Uterus (tissue), 4 donors: Measurements from ENCODE around the gene MMAB. TPM values are rescaled to one million over a fixed set of nuclear protein-coding genes. Genes with fewer than 3 reads are reported as not detected.
"Not testable (repeated sequence)": the region's sequence is repeated elsewhere in the genome, so short reads cannot be mapped to it uniquely, and the experiment has no call there.

ENCODE experiments used
- DNase-seq, 2 donors: peaks; one replicate each; pipeline ENCODE4 v3.0.0-alpha.2; 2019 to 2020
- H3K27ac ChIP-seq, 2 donors: fragments of 200-600 bp; sonication (generic); 1 replicate in 1 of 2; 2 replicates in 1 of 2; pipeline ENCODE4 v1.5.1; 2016 to 2018
- H3K27me3 ChIP-seq, 2 donors: fragments of 200-600 bp; sonication (generic); one replicate each; pipeline ENCODE4 v1.5.1; 2018 to 2019; ENCODE audit warnings: control low read depth in 1 of 2
- H3K36me3 ChIP-seq, 2 donors: fragments of 200-600 bp; sonication (generic); one replicate each; pipeline ENCODE4 v1.5.1; 2019; ENCODE audit warnings: control low read depth in 1 of 2
- H3K4me1 ChIP-seq, 2 donors: fragments of 200-600 bp; sonication (generic); one replicate each; pipeline ENCODE4 v1.5.1; 2018 to 2019; ENCODE audit warnings: control low read depth in 1 of 2
- H3K4me3 ChIP-seq, 2 donors: fragments of 200-600 bp; sonication (generic); 1 replicate in 1 of 2; 2 replicates in 1 of 2; pipeline ENCODE4 v1.5.1; 2018 to 2019; ENCODE audit warnings: mild to moderate bottlenecking in 1 of 2
- H3K9me3 ChIP-seq, 2 donors: fragments of 200-600 bp; sonication (generic); one replicate each; pipeline ENCODE4 v1.5.1; 2019; ENCODE audit warnings: control low read depth in 1 of 2
- CTCF ChIP-seq, 4 experiments: fragments of 200-600 bp in 2 of 4; fragments of 450-650 bp in 2 of 4; sonication (generic) in 2 of 4; IDR thresholded peaks; one replicate each; pipeline ENCODE4 v1.5.1; 2016 to 2019; ENCODE audit warnings: antibody characterized with exemption in 4 of 4, mild to moderate bottlenecking in 2 of 4, moderate library complexity in 1 of 4
- POLR2A ChIP-seq, 2 donors: fragments of 450-650 bp; IDR thresholded peaks; one replicate each; pipeline ENCODE4 v1.6.1; 2016; ENCODE audit warnings: antibody characterized with exemption in 2 of 2, mild to moderate bottlenecking in 1 of 2, moderate library complexity in 1 of 2
- intact Hi-C: fragments of 100-400 bp; cut with DNase I; formaldehyde crosslinking; loops from one replicate; pipeline ENCODE4 v1.15.1; 2023; ENCODE audit warnings: low total_unique reads
- total RNA-seq, 4 donors: library from RNA; depleted of rRNA in 3 of 4; stranded (reverse); fragments of >200 nt in 3 of 4; gene quantifications; one replicate each; pipeline versions ENCODE4 v1.1.0 to v1.2.4, GENCODE V29; 2014 to 2023
- donor health status: DM: yes; HTN: yes; CAD: no.

The MMAB gene
- total RNA-seq, 4 donors from 2014 or later: 15.0 to 234 (median 21.5) TPM

GRCh38 chr12:109604132-109604585 is 30.9 kb upstream of the MMAB start:
- intact Hi-C loops: no loop called here
- no peak for TF ChIP-seq CTCF (IDR thresholded peaks at IDR 0.05)
- no peak for TF ChIP-seq POLR2A (IDR thresholded peaks at IDR 0.05)
- H3K27ac ChIP-seq: no peak overlapping the region
- H3K4me3 ChIP-seq: no peak overlapping the region
- no peak for DNase-seq
- no peaks in the 10 kb centered on the region for H3K27me3 ChIP-seq
- H3K4me1 ChIP-seq: no peaks in the 10 kb centered on the region
- no peaks in the 10 kb centered on the region for H3K36me3 ChIP-seq
- H3K9me3 ChIP-seq: no peaks in the 10 kb centered on the region

DNA sequence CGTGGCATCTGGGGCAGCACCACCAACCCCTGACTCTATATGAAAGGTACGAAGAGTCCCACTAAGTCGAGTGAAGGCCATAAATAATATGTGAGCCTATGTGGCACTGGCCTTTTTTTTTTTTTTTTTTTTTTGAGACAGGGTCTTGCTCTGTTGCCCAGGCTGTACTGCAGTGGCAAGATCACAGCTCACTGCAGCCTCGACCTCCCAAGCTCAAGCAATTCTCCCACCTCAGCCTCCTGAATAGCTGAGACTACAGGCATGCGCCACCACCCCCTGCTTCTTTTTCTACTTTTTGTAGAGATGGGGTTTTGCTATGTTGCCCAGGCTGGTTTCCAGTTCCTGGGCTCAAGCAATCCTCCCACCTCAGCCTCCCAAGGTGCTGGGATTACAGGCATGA is 28.8 kb upstream of the MMAB start:
- H3K36me3 ChIP-seq, H3K4me1 ChIP-seq, H3K27me3 ChIP-seq, DNase-seq, H3K9me3 ChIP-seq, intact Hi-C loops, H3K4me3 ChIP-seq, H3K27ac ChIP-seq: not testable (repeated sequence)

DNA sequence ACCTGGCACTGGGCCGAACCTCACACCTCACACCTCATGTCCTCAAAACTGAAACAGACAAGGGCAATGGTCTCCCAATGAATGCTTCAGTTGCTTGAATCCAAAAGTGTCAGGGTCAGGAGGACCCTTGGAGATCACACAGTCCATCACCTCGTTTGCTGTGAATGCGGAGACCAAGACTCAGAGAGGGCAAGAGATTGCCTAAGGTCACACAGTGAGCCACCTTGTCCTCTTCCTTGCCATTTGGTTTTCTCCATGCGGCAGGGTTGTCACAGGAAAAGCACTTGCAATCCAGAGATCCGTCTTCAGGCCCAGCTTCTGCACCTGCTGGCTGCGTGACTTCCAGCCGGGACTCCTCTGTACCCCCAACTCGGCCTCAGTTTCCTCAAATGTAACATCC is 28.3 kb upstream of the MMAB start:
- DNase-seq: no peak
- no peaks in the 10 kb centered on the region for H3K9me3 ChIP-seq
- H3K27ac ChIP-seq: no peak overlapping the region
- H3K36me3 ChIP-seq: no peaks in the 10 kb centered on the region
- H3K27me3 ChIP-seq: no peaks in the 10 kb centered on the region
- no peak overlapping the region for H3K4me3 ChIP-seq
- TF ChIP-seq POLR2A (IDR thresholded peaks at IDR 0.05) (no peak), CTCF (IDR thresholded peaks at IDR 0.05) (no peak)
- H3K4me1 ChIP-seq: no peaks in the 10 kb centered on the region
- intact Hi-C loops: no loop called here

- Histone ChIP-seq H3K9me3 (no peaks in the 10 kb centered on the region), H3K27me3 (no peaks in the 10 kb centered on the region), H3K4me3 (no peak overlapping the region), H3K4me1 (no peaks in the 10 kb centered on the region), H3K36me3 (no peaks in the 10 kb centered on the region), H3K27ac (no peak overlapping the region)
- intact Hi-C loops: no loop called here
- TF ChIP-seq POLR2A (IDR thresholded peaks at IDR 0.05): no peak
- TF ChIP-seq CTCF (IDR thresholded peaks at IDR 0.05): no peak
- no peak for DNase-seq
Measured at GRCh38 chr12:109600995-109601394, 27.7 kb upstream of the MMAB start.

GRCh38 chr12:109600481-109600880 is 27.2 kb upstream of the MMAB start:
- Histone ChIP-seq H3K36me3 (no peaks in the 10 kb centered on the region), H3K27me3 (no peaks in the 10 kb centered on the region), H3K4me3 (no peak overlapping the region), H3K9me3 (no peaks in the 10 kb centered on the region), H3K4me1 (no peaks in the 10 kb centered on the region), H3K27ac (no peak overlapping the region)
- DNase-seq: no peak
- no peak for TF ChIP-seq POLR2A (IDR thresholded peaks at IDR 0.05)
- no peak for TF ChIP-seq CTCF (IDR thresholded peaks at IDR 0.05)
- intact Hi-C loops: no loop called here

DNA sequence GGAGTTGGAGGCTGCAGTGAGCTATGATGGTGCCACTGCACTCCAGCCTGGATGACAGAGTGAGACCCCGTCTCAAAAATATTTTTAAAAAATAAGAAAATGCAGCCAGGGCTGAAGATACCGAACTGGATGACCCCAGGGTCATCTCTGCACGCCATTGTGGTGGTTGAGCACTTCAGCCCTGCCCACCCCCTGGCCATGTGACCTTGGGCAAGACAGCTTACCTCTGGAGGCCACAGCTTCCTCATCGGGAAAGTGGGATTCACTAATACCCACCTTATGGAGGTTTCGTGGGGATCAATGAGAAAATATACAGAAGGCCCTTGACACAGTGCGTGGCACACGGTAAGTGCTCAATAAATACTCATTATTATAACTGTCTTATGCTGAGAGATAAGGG is 25.8 kb upstream of the MMAB start:
- intact Hi-C loops: no loop called here
- no peak overlapping the region for H3K4me3 ChIP-seq
- TF ChIP-seq CTCF (IDR thresholded peaks at IDR 0.05) (no peak), POLR2A (IDR thresholded peaks at IDR 0.05) (no peak)
- H3K27me3 ChIP-seq: no peaks in the 10 kb centered on the region
- no peaks in the 10 kb centered on the region for H3K4me1 ChIP-seq
- DNase-seq: no peak
- H3K9me3 ChIP-seq: no peaks in the 10 kb centered on the region
- no peak overlapping the region for H3K27ac ChIP-seq
- no peaks in the 10 kb centered on the region for H3K36me3 ChIP-seq
